Ishikawa (cell line): ENCODE data around the gene CHIT1.

Experiments
- CEBPB ChIP-seq: IDR thresholded peaks from 2 replicates; pipeline ENCODE4 v1.6.1; 2012
- CREB1 ChIP-seq: IDR thresholded peaks from 2 replicates; pipeline ENCODE4 v1.6.1; 2012; ENCODE audit warnings: low read depth
- EGR1 ChIP-seq: IDR thresholded peaks from 2 replicates; pipeline ENCODE4 v1.6.1; 2012
- EP300 ChIP-seq: IDR thresholded peaks from 2 replicates; pipeline ENCODE4 v1.6.1; 2012; ENCODE audit warnings: borderline replicate concordance
- FOXM1 ChIP-seq: IDR thresholded peaks from 2 replicates; pipeline ENCODE4 v1.6.1; 2012; ENCODE audit warnings: low read depth, borderline replicate concordance
- NFIC ChIP-seq: IDR thresholded peaks from 2 replicates; pipeline ENCODE4 v1.6.1; 2012
- RAD21 ChIP-seq: IDR thresholded peaks from 2 replicates; pipeline ENCODE4 v1.6.1; 2012; ENCODE audit warnings: low read depth
- REST ChIP-seq: IDR thresholded peaks from 2 replicates; pipeline ENCODE4 v1.6.1; 2012; ENCODE audit warnings: low read depth, mild to moderate bottlenecking
- TAF1 ChIP-seq: IDR thresholded peaks from 2 replicates; pipeline ENCODE4 v1.6.1; 2012; ENCODE audit warnings: low read depth, mild to moderate bottlenecking
- TCF12 ChIP-seq: IDR thresholded peaks from 2 replicates; pipeline ENCODE4 v1.6.1; 2012; ENCODE audit warnings: low read depth
- TEAD4 ChIP-seq: IDR thresholded peaks from 2 replicates; pipeline ENCODE4 v1.6.1; 2012
- USF1 ChIP-seq: IDR thresholded peaks from 2 replicates; pipeline ENCODE4 v1.6.1; 2012
- YY1 ChIP-seq: IDR thresholded peaks from 2 replicates; pipeline ENCODE4 v1.6.1; 2012; ENCODE audit warnings: low read depth
- ZBTB7A ChIP-seq: IDR thresholded peaks from 2 replicates; pipeline ENCODE4 v1.6.1; 2012; ENCODE audit warnings: low read depth
- TF ChIP-seq, protein P1 (sequence below): IDR thresholded peaks from 2 replicates; pipeline ENCODE4 v1.6.1; 2012

The CHIT1 gene

DNA sequence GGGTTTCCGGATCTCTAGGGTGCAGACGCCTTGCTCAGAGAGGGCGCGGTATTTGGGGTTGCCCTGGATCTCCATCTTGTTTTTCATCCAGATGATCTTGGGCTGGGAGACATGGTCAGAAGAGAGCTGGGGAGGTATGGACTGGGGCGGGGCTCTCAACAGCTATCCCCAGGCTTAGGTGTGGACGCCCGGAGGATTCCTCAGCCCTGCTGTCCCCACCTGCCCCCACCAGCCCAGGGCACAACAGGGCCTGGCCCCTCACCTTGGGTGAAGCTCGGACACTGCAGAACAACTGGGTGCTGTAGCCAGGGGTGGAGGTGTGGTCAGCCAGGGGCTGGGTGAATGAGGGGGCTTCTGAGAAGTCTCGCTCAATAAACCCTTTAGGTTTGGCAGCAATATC is 60.5 kb downstream of the CHIT1 start:
- TF ChIP-seq, protein P1, sequence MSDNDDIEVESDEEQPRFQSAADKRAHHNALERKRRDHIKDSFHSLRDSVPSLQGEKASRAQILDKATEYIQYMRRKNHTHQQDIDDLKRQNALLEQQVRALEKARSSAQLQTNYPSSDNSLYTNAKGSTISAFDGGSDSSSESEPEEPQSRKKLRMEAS, result no peak
- TF ChIP-seq YY1, result no peak
- TF ChIP-seq NFIC, result no peak
- no peak for TF ChIP-seq TAF1
- TF ChIP-seq EGR1, result no peak
- TF ChIP-seq CREB1, result no peak
- TF ChIP-seq TEAD4, result no peak
- TF ChIP-seq CEBPB, result no peak
- TF ChIP-seq FOXM1, result no peak

DNA sequence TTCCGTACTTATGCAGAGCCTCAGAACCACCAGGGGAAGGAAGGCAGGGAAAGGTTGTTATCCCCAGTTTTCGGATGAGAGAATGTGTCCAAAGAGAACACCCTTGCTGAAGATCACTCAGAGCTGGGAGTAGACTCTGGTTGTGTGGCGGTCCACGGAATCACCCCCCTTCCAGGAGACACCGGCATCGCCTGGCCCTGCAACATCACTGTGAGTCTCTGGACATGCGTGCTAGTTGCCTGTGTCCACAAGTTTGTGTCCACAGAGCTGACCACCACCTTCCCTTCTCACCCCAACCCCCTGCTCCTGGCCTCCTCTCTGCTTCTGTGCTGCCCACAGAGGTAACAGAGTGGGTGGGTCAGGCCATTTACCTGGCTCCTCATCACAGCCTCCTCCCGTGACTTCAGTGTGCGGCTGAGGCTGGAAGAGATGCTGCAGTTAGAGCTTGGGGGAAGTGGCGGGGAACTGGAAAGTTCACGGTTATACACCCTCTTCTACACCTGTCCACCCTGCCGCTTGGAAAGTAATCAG is 61.2 kb downstream of the CHIT1 start:
- TF ChIP-seq TCF12 (no peak), CREB1 (no peak), TAF1 (no peak), REST (no peak), NFIC (no peak), EGR1 (no peak), YY1 (no peak), TEAD4 (no peak), FOXM1 (no peak), USF1 (no peak), ZBTB7A (no peak), EP300 (no peak), RAD21 (no peak), CEBPB (no peak)
- TF ChIP-seq, protein P1, result no peak

GRCh38 chr1:203167913-203168200 is 61.6 kb downstream of the CHIT1 start:
- TF ChIP-seq REST (no peak), ZBTB7A (no peak), TAF1 (no peak), RAD21 (no peak), YY1 (no peak), FOXM1 (no peak), TCF12 (no peak), CEBPB (no peak), EGR1 (no peak), EP300 (no peak), NFIC (no peak), CREB1 (no peak), TEAD4 (no peak), USF1 (no peak)
- TF ChIP-seq, protein P1, result no peak

- TF ChIP-seq CREB1 (no peak), USF1 (peak; percentile 72)
- TF ChIP-seq, protein P1, result peak; percentile 49; the same call in 1 of the 2 replicates
These were observed 62.2 kb downstream of the CHIT1 start for GRCh38 chr1:203167026-203167912.
